Endothelial cell of umbilical vein (primary cell): ENCODE measurements around the gene SLC5A9. TPM values are rescaled to one million over a fixed set of nuclear protein-coding genes. Genes with fewer than 3 reads are reported as not detected.

Source experiments
- BruUV-seq: library from RNA; stranded (reverse); fragments of 400-500 nt; replicated peaks from 2 replicates; lab custom pipeline; 2021; lab: Mats Ljungman, UMichigan
- CTCF ChIA-PET: fragments of 300-600, 350-600 bp; sonication (Branson Sonifier 250); formaldehyde crosslinking; loops from one replicate; lab custom pipeline; 2021; ENCODE audit warnings: antibody characterized with exemption, inconsistent platforms; lab: Charles Lee
- POLR2A ChIA-PET: fragments of 300-600, 350-600 bp; sonication (Branson Sonifier 250); formaldehyde crosslinking; loops from one replicate; lab custom pipeline; 2021; ENCODE audit warnings: antibody characterized with exemption, inconsistent platforms; lab: Charles Lee
- DNase-seq: peaks from one replicate; pipeline ENCODE4 v3.0.0-alpha.2; 2011; ENCODE audit warnings: low read depth, low spot score
- FAIRE-seq: peaks from 2 replicates; lab custom pipeline; 2011; peaks lifted over from hg19 to GRCh38; lab: Jason Lieb, UNC
- H2AFZ ChIP-seq: 2 replicates; pipeline ENCODE4 v1.6.0; 2012; ENCODE audit warnings: low read depth, low read length, control low read depth, inconsistent platforms
- H3K27ac ChIP-seq: 2 replicates; pipeline ENCODE4 v1.5.1; 2011; ENCODE audit warnings: low read depth, mild to moderate bottlenecking, control low read depth, low read length, moderate library complexity; ENCODE audit not compliant: insufficient read depth
- H3K27me3 ChIP-seq, 2 experiments: 2 replicates each; pipeline versions ENCODE4 v1.6.0 to v1.6.1; 2011; ENCODE audit warnings: low read length in 2 of 2, mixed read lengths in 1 of 2; ENCODE audit not compliant: control insufficient read depth in 2 of 2, insufficient read depth in 2 of 2
- H3K36me3 ChIP-seq, 2 experiments: 2 replicates in 1 of 2; 3 replicates in 1 of 2; pipeline ENCODE4 v1.5.1; 2011; ENCODE audit warnings: low read length in 2 of 2, mild to moderate bottlenecking in 1 of 2, moderate library complexity in 1 of 2; ENCODE audit not compliant: control insufficient read depth in 2 of 2, insufficient read depth in 2 of 2; ENCODE audit errors: extremely low read depth in 1 of 2
- H3K4me1 ChIP-seq: 3 replicates; pipeline ENCODE4 v1.5.1; 2011; ENCODE audit warnings: mild to moderate bottlenecking, low read length; ENCODE audit not compliant: control insufficient read depth, insufficient read depth; ENCODE audit errors: extremely low read depth
- H3K4me2 ChIP-seq: 2 replicates; pipeline ENCODE4 v1.6.1; 2011; ENCODE audit warnings: low read length, control low read depth, mixed read lengths; ENCODE audit not compliant: insufficient read depth
- H3K4me3 ChIP-seq, 3 experiments: fragments of 200-600 bp in 1 of 3; sonication (generic), shearing (Covaris generic) in 1 of 3; replicated peaks in 1 of 3; 2 replicates each; pipeline ENCODE4 v1.5.1; 2011 to 2016; ENCODE audit warnings: control low read depth in 3 of 3, low read length in 3 of 3, mild to moderate bottlenecking in 2 of 3, inconsistent platforms in 1 of 3, low read depth in 1 of 3, moderate library complexity in 1 of 3; ENCODE audit not compliant: insufficient read depth in 1 of 3
- H3K79me2 ChIP-seq: 2 replicates; pipeline ENCODE4 v1.6.0; 2012; ENCODE audit warnings: low read length, inconsistent platforms; ENCODE audit not compliant: control insufficient read depth, insufficient read depth
- H3K9ac ChIP-seq: replicated peaks from 2 replicates; pipeline ENCODE3; 2011; ENCODE audit warnings: low read length, control low read depth; ENCODE audit not compliant: insufficient read depth; ENCODE audit errors: extremely low read depth
- H3K9me1 ChIP-seq: replicated peaks from 3 replicates; pipeline ENCODE4 v1.6.0; 2011; ENCODE audit warnings: mild to moderate bottlenecking, low read length; ENCODE audit not compliant: control insufficient read depth, insufficient read depth; ENCODE audit errors: extremely low read depth
- H3K9me3 ChIP-seq: replicated peaks from 2 replicates; pipeline ENCODE4 v1.5.1; 2012; ENCODE audit warnings: low read length, inconsistent platforms; ENCODE audit not compliant: control insufficient read depth, insufficient read depth
- H4K20me1 ChIP-seq: replicated peaks from 2 replicates; pipeline ENCODE3; 2011; ENCODE audit warnings: mild to moderate bottlenecking, low read length; ENCODE audit not compliant: control insufficient read depth, insufficient read depth; ENCODE audit errors: extremely low read depth
- FOS ChIP-seq: IDR thresholded peaks from 2 replicates; pipeline ENCODE4 v1.6.1; 2011; ENCODE audit warnings: mild to moderate bottlenecking, low read length, moderate library complexity, borderline replicate concordance; ENCODE audit not compliant: insufficient read depth
- GATA2 ChIP-seq: IDR thresholded peaks from 2 replicates; pipeline ENCODE4 v1.7.0; 2011; ENCODE audit warnings: low read depth, mild to moderate bottlenecking, moderate library complexity, mixed read lengths, low read length; ENCODE audit not compliant: insufficient read length, insufficient read depth
- JUN ChIP-seq: IDR thresholded peaks from 2 replicates; pipeline ENCODE4 v1.6.1; 2011; ENCODE audit warnings: borderline replicate concordance, low read depth; ENCODE audit not compliant: insufficient read length, insufficient read depth
- MYC ChIP-seq: IDR thresholded peaks from one replicate; pipeline ENCODE4 v1.6.1; 2011; ENCODE audit warnings: mild to moderate bottlenecking, low read depth, low read length
- POLR2A ChIP-seq: IDR thresholded peaks from 2 replicates; pipeline ENCODE4 v1.6.1; 2012; ENCODE audit warnings: low read depth, mild to moderate bottlenecking, control low read depth, low read length
- dilution Hi-C: fragments of 300-500 bp; cut with MboI; formaldehyde crosslinking; loops from one replicate; pipeline ENCODE4 v1.15.0; 2019; ENCODE audit warnings: low sequenced_read_pairs; ENCODE audit not compliant: extremely low pct_ligation_motif_present
- intact Hi-C: fragments of 100-400 bp; cut with micrococcal nuclease; formaldehyde crosslinking; loops from one replicate; pipeline ENCODE4 v1.10.0; 2022
- polyA plus RNA-seq, 4 experiments: library from polyadenylated mRNA; depleted of rRNA in 3 of 4; stranded (reverse) in 3 of 4; unstranded in 1 of 4; fragments of >200 nt; gene quantifications; 2 replicates each; pipeline versions ENCODE4 v1.2.1 to v1.2.3, GENCODE V29; 2011 to 2012; ENCODE audit warnings: missing spikeins in 1 of 4
- total RNA-seq: library from RNA; stranded (reverse); gene quantifications from 2 replicates; pipeline ENCODE4 v1.2.3, GENCODE V29; 2021
- TF ChIP-seq, protein P1 (sequence below), 2 donors: IDR thresholded peaks; 1 replicate in 1 of 2; 2 replicates in 1 of 2; pipeline ENCODE4 v1.5.1; 2011; ENCODE audit warnings: low read length in 2 of 2, mild to moderate bottlenecking in 2 of 2, moderate library complexity in 2 of 2, control low read depth in 1 of 2, inconsistent platforms in 1 of 2, low read depth in 1 of 2; ENCODE audit not compliant: insufficient read depth in 1 of 2; ENCODE audit errors: extremely low read depth in 1 of 2
- TF ChIP-seq, protein P2 (sequence below): IDR thresholded peaks from 2 replicates; pipeline ENCODE4 v1.6.1; 2011; ENCODE audit not compliant: insufficient read depth, insufficient read length

SLC5A9 gene
- total and polyA plus RNA-seq, 2 donors (not counting 3 experiments of a cell fraction or from before 2014, with no cell fraction given), result not detected

DNA sequence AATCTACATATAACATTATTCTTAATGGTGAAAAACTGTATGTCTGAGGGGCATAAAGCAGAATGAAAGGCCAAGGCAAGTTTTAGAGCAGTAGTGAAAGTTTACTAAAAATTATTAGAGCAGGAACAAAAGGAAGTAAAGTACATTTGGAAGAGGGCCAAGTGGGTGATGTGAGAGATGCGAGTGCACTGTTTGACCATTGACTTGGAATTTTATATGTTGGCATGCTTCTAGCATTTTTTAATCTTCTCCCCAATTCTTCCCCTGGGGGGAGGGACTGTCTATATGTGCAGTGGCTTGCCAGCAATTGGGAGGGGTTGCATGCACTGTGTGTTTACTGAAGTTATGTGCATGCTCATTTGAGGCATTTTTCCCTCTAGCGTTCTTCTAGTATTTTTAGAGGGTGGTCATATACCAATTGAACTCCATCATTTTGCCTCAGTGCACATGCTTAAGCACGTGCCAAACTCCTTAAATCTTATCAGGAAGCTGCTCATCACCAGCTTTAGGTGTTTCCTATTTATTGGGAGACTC is 36.1 kb upstream of the SLC5A9 start:
- H3K4me3 ChIP-seq, result no peak overlapping the region
- POLR2A ChIA-PET, result no interaction called here
- no peaks in the 10 kb centered on the region for H3K27me3 ChIP-seq
- no peaks in the 10 kb centered on the region for H3K36me3 ChIP-seq
- H3K4me2 ChIP-seq, result no peak overlapping the region
- intact Hi-C loops (no loop called here), dilution Hi-C loops (no loop called here)
- DNase-seq (no peak), FAIRE-seq (no peak)
- H3K4me1 ChIP-seq, result no peaks in the 10 kb centered on the region
- H3K27ac ChIP-seq, result no peak overlapping the region
- H3K79me2 ChIP-seq, result no peaks in the 10 kb centered on the region
- no peaks in the 10 kb centered on the region for H4K20me1 ChIP-seq
- TF ChIP-seq FOS, result no peak
- TF ChIP-seq GATA2, result no peak
- no peak for TF ChIP-seq JUN
- TF ChIP-seq POLR2A, result no peak
- TF ChIP-seq, protein P1, sequence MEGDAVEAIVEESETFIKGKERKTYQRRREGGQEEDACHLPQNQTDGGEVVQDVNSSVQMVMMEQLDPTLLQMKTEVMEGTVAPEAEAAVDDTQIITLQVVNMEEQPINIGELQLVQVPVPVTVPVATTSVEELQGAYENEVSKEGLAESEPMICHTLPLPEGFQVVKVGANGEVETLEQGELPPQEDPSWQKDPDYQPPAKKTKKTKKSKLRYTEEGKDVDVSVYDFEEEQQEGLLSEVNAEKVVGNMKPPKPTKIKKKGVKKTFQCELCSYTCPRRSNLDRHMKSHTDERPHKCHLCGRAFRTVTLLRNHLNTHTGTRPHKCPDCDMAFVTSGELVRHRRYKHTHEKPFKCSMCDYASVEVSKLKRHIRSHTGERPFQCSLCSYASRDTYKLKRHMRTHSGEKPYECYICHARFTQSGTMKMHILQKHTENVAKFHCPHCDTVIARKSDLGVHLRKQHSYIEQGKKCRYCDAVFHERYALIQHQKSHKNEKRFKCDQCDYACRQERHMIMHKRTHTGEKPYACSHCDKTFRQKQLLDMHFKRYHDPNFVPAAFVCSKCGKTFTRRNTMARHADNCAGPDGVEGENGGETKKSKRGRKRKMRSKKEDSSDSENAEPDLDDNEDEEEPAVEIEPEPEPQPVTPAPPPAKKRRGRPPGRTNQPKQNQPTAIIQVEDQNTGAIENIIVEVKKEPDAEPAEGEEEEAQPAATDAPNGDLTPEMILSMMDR (IDR thresholded peaks at IDR 0.05; ENCODE audit: extremely low read depth in 1 of 2, insufficient read depth in 1 of 2, low read depth in 1 of 2, low read length in 2 of 2), result no peak
- TF ChIP-seq, protein P2, sequence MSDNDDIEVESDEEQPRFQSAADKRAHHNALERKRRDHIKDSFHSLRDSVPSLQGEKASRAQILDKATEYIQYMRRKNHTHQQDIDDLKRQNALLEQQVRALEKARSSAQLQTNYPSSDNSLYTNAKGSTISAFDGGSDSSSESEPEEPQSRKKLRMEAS, result no peak
- no peak for TF ChIP-seq MYC
- H3K9ac ChIP-seq, result no peak overlapping the region
- H2AFZ ChIP-seq, result no peak overlapping the region
- CTCF ChIA-PET, result interaction anchor here (1.5 kb wide), 1 partner anchor 77 kb away, joined by 3 read pairs; no protein-coding TSS in a partner anchor
- H3K9me1 ChIP-seq, result no peaks in the 10 kb centered on the region
- no peaks in the 10 kb centered on the region for H3K9me3 ChIP-seq
- BruUV-seq, result no TSS peak
